NCI-H1417 (cell line): ENCODE data around the gene DTNB.
"Not testable (repeated sequence)": the region's sequence is repeated elsewhere in the genome, so short reads cannot be mapped to it uniquely, and the experiment has no call there.

Source experiments
- DNase-seq, 3 experiments: peaks; one replicate each; lab custom pipeline; 2025; lab: John Stamatoyannopoulos, UW

Gene DTNB

GRCh38 chr2:25673300-25674076 lies at the start of gene DTNB:
Gene DTNB, minus strand, starts transcription at chr2:25673577. Its CDS starts 20,917 bp downstream, at chr2:25652660.
- DNase-seq: peak; percentile 84 to 95 (median 91)

GRCh38 chr2:25722224-25722623 lies 48.8 kb upstream of the DTNB start:
- DNase-seq: no peak

GRCh38 chr2:25720575-25720974 lies 47.2 kb upstream of the DTNB start:
- no peak for DNase-seq

- no peak for DNase-seq
These were observed 41.4 kb upstream of the DTNB start for GRCh38 chr2:25714740-25715139.

GRCh38 chr2:25712455-25712854 lies 39.1 kb upstream of the DTNB start:
- DNase-seq: no peak

- DNase-seq: no peak
These were observed 38.4 kb upstream of the DTNB start for GRCh38 chr2:25711675-25712354.

GRCh38 chr2:25710750-25711149 lies 37.4 kb upstream of the DTNB start:
- DNase-seq: no peak

- DNase-seq: no peak
These were observed 36.0 kb upstream of the DTNB start for GRCh38 chr2:25709349-25709748.

- DNase-seq: no peak
These were observed 34.7 kb upstream of the DTNB start for GRCh38 chr2:25707927-25708590.

- not testable (repeated sequence) for DNase-seq
These were observed 32.2 kb upstream of the DTNB start for GRCh38 chr2:25705575-25705974.

- no peak for DNase-seq
These were observed 28.4 kb upstream of the DTNB start for GRCh38 chr2:25701801-25702200.

GRCh38 chr2:25700221-25700660 lies 26.9 kb upstream of the DTNB start:
- peak; percentile 38 to 74 (median 67) for DNase-seq

GRCh38 chr2:25699216-25699615 lies 25.8 kb upstream of the DTNB start:
- DNase-seq: peak; percentile 25 to 59 (median 40)

GRCh38 chr2:25698752-25699151 lies 25.4 kb upstream of the DTNB start:
- no peak for DNase-seq

- peak in 1 of 3 experiments; percentile 34 for DNase-seq
These were observed 24.4 kb upstream of the DTNB start for GRCh38 chr2:25697559-25698341.

- no peak for DNase-seq
These were observed 19.5 kb upstream of the DTNB start for GRCh38 chr2:25692737-25693445.

GRCh38 chr2:25692143-25692542 lies 18.8 kb upstream of the DTNB start:
- DNase-seq: no peak

GRCh38 chr2:25690058-25690457 lies 16.7 kb upstream of the DTNB start:
- DNase-seq: no peak

- peak in 1 of 3 experiments; percentile 50 for DNase-seq
These were observed 14.9 kb upstream of the DTNB start for GRCh38 chr2:25688236-25688635.

GRCh38 chr2:25685741-25686140 lies 12.4 kb upstream of the DTNB start:
- DNase-seq: peak in 1 of 3 experiments; percentile 25
